GM21529 (cell line): ENCODE results near the gene GPBP1L1.
A peak's percentile ranks its signal among the peaks of the same experiment; 100 is the strongest.
"Not testable (repeated sequence)": the region's sequence is repeated elsewhere in the genome, so short reads cannot be mapped to it uniquely, and the experiment has no call there.

Experiments
- ATAC-seq: cut with Tn5 transposase; IDR thresholded peaks from one replicate; pipeline ENCODE4 v1.9.1; 2021; ENCODE audit not compliant: unreplicated experiment

GPBP1L1 gene

GRCh38 chr1:45686288-45687013, at the start of gene GPBP1L1:
TSS of gene GPBP1L1 (minus strand) at chr1:45686533. CDS start at chr1:45659087, 27,446 bp downstream.
- peak; percentile 53 for ATAC-seq

DNA sequence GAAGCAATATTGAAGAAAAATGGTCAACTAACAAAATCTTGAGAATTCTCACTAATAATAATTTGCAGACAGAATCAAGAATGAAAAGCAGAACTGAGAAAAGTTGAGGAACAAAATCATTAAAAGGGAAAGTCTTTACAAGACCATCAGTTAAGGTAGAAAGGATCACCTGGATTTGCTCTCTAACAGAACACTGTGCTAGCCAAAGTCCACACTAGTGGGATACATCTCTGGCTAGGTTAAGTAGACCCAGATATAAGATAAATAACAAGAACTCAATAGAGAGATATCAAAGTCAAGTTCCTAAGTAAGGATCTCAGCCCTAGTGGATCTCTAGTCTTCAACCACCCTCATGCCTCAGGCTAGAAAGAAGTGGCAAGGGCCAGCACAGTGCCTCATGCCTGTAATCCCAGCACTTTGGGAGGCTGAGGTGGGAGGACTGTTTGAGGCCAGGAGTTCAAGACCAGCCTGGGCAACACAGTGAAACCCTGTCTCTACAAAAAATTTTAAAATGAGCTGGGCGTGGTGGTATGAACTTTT, 44.5 kb upstream of the GPBP1L1 start:
- no peak for ATAC-seq

- ATAC-seq, result no peak
Observed at GRCh38 chr1:45730075-45730779, 43.9 kb upstream of the GPBP1L1 start.

GRCh38 chr1:45726007-45726406, 39.7 kb upstream of the GPBP1L1 start:
- ATAC-seq, result not testable (repeated sequence)

DNA sequence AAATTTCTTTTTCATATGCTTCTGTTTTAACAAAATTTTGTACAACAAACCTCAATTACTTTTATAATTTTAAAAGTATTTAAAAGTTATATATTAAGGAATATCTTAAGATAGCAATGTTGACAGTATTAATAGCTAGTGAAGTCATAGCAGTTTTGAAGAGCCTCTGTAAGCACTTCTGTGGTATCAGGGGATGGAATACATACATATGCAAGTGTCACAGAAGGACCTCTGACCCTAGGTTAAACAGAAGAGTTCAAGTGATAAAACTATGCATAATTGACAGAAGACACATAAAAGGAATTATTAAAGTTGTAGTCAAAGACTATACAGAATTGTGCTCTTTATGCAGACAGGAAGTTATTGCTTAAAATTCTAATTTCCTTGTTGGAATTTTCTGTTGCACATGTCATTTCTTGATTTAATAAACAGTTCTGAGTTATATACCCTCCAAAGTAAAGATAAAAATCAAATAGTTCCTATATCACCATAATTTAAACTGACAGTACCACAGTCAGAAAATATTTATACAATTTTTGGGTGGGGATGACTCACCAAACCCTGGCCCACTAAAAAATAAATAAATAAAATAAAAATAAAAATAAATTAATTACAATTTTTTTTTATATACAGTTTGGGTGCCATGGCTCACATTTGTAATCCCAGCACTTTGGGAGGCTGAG, 37.1 kb upstream of the GPBP1L1 start:
- no peak for ATAC-seq

- no peak for ATAC-seq
Observed at GRCh38 chr1:45722809-45723208, 36.5 kb upstream of the GPBP1L1 start.

- ATAC-seq, result no peak
Observed at GRCh38 chr1:45721207-45721606, 34.9 kb upstream of the GPBP1L1 start.

DNA sequence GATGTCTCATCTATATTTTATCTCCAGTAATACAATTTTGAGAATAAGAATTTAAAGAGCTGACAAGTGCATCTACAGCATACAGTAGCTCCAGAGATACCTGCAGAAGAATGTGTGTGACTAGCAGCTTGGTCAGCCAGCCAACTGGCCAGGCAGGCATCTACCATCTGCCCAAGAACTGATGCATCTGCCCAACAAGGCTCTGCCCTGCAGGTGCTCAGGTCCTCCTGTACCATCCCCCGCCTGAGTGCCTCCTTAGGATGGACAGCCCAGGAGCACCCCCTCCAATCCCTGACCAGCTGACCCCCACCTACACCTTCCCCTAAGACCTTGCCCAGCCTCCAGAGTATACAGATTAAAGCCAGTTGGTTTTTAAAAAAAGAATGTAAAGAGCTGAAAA, 32.0 kb upstream of the GPBP1L1 start:
- ATAC-seq, result no peak

- ATAC-seq, result not testable (repeated sequence)
Observed at GRCh38 chr1:45717386-45717785, 31.1 kb upstream of the GPBP1L1 start.

- ATAC-seq, result no peak
Observed at GRCh38 chr1:45716700-45717099, 30.4 kb upstream of the GPBP1L1 start.

GRCh38 chr1:45713711-45714110, 27.4 kb upstream of the GPBP1L1 start:
- no peak for ATAC-seq

DNA sequence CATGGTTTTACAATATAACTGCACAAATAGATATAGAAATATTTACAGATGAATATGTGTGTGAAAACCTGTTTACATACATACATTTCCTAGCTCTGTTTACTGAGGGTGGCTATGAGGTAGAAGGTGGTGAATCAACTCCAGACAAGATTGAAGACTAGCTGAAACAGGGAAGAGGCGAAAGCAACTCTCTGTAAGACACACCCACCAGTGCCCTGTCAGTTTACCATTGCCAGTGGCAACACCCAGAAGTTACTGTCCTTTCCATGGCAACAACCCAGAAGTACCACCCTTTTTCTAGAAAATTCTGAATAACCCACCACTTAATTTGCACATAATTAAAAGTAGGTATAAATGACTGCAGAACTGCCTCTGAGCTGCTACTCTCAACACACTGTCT, 18.3 kb upstream of the GPBP1L1 start:
- ATAC-seq, result no peak

GRCh38 chr1:45694823-45695222, 8.5 kb upstream of the GPBP1L1 start:
- ATAC-seq, result no peak

- not testable (repeated sequence) for ATAC-seq
Observed at GRCh38 chr1:45693811-45694210, 7.5 kb upstream of the GPBP1L1 start.

DNA sequence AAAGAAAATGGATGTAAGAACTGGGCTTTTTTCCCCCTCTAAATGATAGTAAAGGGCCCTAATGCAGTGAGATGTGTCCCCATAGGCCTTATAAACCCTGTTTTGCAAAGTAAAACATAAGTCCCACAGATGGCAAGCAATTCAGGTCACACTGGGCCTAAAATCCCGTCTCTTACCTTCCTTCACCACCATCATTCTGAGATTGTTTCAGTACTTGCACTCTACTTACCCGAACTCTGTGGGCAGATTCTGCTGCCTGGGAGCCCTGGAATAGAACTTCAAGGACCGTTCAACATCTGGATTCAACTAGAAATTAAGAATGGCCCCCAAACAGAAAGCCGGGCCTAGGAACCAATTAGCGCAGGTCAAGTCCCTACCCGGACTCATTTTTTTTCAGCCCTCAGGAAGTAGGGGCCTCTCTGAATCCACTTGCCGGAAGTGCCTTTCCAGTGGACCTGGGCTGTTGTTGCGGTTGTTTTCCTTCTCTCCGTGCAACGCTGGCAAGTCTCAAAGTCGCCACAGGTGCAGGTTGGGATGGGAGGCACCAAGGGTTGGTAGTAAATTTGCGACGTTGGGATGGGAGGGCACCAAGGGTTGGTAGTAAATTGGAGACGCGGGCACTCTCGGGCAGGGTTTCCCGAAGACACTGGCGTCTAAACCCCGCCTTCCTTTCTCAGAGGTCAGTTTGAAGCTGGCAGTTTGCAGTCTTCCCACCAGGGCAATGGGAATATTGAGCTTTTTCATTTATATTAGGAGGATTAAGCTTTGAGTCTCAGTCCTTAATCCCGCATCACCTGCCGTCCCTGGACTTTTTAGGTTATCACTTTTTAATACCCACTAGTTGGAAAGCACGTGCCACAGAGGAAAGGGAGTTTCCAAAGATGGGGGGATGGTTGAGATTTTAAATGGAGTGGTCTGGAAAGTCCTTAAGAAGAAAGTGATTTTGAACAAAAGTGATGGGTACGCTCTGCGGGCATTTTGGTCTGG, 1.7 kb upstream of the GPBP1L1 start, which contains the start of gene TMEM69:
TSS of gene TMEM69 (plus strand) at position 428 of the 987 bp plus-strand sequence. CDS start 2,888 bp downstream, outside the sequence.
- no peak for ATAC-seq

GRCh38 chr1:45687014-45687753, 851 bp upstream of the GPBP1L1 start:
- ATAC-seq, result peak; percentile 81

GRCh38 chr1:45686015-45686287, 382 bp downstream of the GPBP1L1 start:
- peak; percentile 14 for ATAC-seq

DNA sequence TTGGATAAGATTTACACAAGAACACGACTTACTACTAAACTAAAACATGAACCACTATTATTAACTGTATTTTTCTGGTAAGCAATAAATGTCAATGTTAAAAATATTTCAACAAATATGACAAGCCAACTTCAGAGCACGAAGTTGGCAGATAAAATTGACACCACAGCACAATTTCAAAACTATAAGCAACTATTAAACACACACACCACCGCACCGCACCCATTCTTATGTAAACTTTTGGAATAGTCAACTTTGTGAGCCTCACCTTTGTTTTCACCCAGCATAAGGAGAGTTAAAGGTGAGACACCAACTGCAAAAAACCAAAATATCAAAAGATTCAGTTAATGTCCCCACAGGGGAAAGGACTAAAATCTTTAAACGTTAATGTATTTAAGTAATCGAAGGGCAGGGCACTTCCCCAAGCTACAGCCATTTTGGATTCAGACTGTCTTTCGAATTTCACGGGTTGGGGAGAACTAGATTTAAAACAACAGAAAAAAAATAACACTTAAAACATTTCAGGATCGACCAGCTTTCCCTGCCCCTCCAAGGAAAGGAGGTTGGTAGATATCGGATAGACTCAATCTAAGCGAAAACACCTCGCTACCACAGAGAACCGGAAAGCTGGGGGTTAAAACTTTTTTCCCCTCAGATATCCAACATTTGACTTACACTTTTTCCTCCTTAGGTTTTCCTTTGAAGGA, 872 bp downstream of the GPBP1L1 start:
- no peak for ATAC-seq

DNA sequence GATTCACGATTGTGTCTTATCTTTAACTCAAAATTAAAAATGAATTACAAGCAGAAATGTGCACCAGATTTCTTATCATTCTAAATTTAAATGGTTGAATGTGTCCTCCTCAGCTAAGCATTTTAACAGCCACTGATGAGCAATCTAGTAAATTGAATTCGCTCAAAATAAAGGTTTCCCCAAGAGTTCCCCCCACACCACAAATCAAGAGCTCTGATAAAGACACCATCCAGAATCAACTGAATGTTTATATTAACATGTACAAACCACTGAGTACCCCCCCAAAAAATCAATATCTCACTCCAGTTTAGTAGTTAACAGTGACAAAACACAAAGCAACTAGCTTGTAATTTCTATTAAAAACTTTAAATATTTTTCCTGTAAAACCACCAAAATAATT, 1.9 kb downstream of the GPBP1L1 start:
- no peak for ATAC-seq
